Activated CD4-positive, alpha-beta T cell treated with anti-CD3 and anti-CD28 coated beads for 1 hour (primary cell): Measurements from ENCODE around the gene KEAP1.
"Not testable (repeated sequence)": the region's sequence is repeated elsewhere in the genome, so short reads cannot be mapped to it uniquely, and the experiment has no call there.

ENCODE experiments used
- DNase-seq: peaks from one replicate; pipeline ENCODE4 v3.0.0-alpha.2; 2020

Gene KEAP1

DNA sequence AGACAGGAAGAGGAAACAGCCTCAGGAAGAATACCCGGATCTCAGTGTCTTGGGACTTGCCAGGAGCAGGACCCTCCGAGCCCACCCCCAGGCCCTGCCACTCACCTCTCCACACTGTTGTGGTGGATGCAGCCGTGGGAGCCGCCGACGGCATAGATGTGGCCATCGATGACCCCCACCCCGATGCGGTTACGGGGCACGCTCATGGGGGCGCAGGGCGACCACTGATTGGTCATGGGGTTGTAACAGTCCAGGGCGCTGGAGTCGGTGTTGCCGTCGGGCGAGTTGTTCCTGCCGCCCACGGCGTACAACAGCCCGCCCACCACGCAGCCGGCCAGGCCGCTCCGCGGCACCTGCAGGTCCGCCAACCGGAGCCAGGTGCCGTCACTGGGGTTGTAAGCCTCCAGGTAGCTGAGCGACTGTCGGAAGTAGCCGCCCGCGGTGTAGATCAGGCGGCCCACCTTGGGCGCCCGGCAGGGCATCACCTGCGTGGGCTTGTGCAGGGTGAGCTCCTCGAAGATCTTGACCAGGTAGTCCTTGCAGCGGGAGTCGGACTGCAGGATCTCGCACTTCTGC is 11.6 kb downstream of the KEAP1 start:
- no peak for DNase-seq

DNA sequence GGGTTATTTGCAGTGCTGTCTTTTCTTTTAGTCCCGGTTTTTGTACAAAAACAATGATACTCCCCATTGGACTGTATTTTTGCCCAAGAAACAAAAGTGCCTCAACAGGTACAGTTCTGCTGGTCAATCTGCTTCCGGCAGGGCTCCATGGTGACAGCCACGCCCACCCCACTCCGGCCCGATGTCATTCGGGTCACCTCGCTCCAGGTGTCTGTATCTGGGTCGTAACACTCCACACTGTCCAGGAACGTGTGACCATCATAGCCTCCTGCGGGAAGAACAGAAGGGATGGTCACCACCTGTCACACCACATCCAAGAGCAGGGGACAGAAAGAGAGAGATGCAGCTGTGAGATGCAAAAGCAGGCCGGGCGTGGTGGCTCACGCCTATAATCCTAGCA is 16.6 kb downstream of the KEAP1 start:
- no peak for DNase-seq

DNA sequence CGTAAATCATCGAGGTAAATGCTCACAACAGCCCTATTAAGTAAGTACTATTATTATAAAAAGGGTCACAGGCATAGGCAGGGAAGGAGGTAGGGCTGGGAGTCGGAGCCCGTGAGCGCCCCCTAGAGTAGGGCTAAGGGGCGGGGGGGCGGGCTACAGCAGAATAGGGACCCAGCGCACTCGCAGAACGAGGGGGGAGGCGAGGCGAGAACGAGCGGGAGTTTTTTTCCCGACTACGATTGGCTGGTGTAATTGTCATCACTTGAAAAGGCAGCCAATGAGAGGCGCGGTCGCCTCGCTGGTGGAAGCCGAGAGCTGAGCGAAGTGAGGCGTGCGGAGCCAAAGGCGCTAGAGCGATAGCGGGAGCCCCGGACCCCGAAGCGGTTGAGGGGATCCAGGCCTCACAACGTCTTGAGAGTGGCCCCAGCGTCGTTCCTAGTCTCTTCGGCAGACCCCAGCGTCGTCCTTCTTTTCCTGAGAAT is 24.2 kb downstream of the KEAP1 start:
- DNase-seq = peak; percentile 83

DNA sequence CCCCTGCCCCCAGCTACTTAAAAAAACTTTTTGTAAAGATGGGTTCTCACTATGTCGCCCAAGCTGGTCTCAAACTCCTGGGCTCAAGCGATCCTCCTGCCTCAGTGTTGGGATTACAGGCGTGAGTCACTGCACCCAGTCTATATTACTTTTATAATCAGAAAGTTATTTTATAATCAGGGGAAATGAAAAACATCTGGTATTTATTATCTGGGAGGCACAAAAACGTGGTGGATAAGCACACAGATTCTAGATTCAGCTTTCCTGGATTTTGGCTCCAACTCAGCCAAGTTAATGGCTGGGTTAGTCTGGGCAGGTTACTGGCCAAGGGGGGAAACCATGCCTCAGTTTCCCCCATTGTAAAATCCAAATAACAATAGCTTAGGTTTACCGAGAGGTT is 24.7 kb downstream of the KEAP1 start:
- DNase-seq = no peak

DNA sequence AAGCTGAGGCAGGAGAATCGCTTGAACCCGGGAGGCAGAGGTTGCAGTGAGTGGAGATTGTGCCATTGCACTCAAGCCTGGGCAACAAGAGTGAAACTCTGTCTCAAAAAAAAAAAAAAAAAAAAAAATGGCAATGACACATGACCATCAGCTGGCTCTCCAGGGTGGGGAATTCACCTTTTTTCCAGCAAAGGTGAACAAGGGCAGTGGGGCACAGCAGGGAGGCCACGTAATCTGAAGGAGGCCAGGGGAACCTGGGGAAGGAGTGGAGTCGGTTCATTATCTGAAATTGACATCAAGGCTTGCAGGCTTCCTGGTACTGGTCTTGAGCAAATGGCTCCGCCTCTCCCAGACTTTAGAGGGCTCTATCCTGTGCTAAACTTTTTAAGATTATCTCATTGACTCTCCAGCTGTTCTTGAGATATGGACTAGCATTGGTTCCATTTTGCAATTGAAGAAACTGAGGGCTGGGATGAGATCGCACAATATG is 28.1 kb downstream of the KEAP1 start:
- no peak for DNase-seq

DNA sequence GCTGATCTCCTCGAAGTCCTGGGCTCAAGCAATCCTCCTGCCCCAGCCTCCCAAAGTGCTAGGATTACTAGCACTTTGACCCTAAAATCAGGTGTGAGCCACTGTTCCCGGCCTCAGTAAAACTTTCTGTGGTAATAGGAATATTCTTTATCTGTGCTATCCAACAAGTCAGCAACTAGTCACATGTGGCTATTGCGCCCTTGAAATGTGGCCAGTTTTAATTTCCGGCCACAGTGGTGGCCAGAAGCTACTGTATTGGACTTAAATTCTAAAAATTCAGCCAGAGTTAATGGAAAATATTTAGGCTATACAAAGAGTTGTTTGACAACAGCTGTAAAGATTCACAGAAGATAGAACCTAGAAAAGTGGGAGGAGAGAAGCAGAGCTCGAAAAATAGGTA is 30.0 kb downstream of the KEAP1 start:
- no peak for DNase-seq

DNA sequence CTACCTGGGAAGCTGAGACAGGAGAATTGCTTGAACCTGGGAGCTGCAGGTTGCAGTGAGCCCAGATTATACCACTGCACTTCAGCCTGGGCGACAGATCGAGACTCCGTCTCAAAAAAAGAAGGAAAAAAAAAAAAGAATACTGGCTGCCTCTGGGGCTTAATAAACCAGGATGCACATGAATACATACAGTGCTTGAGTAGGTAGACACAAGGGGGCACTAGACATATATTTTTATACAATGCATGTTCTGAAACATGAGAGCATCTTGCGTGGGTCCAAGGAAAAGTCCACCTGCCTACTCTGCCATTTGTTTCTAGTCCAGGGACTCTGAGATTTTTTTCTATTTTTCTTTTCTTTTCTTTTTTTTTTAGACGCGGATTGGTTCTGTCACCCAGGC is 31.2 kb downstream of the KEAP1 start:
- DNase-seq = no peak

DNA sequence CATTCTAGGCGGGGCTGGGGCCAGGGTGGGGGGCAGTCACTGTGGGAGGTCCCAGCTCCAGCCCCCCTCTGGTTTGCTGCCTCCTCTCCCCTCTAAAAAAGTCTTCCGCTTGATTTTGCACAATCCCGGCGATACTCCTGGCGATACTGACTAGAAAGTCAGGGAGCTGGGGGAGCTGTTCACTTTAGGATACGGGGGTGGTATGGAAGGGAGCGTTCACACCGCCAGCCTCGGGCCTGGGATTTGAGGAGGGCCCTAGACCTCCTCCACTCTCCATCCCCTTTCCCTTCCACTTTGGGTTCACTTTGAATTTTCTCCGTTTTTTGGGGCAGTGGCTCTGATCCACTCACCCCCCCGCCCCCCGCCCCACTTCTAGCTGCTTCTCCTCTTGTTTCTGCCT is 35.0 kb downstream of the KEAP1 start:
- DNase-seq = no peak

DNA sequence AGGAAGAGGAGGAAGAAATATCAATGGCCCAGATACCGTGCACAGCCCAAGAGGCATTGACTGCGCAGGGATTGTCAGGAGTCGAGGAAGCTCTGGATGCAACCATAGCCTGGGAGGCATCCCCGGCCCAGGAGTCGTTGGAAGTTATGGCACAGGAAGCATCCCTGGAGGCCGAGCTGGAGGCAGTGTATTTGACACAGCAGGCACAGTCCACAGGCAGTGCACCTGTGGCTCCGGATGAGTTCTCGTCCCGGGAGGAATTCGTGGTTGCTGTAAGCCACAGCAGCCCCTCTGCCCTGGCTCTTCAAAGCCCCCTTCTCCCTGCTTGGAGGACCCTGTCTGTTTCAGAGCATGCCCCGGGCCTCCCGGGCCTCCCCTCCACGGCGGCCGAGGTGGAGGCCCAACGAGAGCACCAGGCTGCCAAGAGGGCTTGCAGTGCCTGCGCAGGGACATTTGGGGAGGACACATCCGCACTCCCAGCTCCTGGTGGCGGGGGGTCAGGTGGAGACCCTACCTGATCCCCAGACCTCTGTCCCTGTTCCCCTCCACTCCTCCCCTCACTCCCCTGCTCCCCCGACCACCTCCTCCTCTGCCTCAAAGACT is 36.0 kb downstream of the KEAP1 start:
- DNase-seq = no peak

DNA sequence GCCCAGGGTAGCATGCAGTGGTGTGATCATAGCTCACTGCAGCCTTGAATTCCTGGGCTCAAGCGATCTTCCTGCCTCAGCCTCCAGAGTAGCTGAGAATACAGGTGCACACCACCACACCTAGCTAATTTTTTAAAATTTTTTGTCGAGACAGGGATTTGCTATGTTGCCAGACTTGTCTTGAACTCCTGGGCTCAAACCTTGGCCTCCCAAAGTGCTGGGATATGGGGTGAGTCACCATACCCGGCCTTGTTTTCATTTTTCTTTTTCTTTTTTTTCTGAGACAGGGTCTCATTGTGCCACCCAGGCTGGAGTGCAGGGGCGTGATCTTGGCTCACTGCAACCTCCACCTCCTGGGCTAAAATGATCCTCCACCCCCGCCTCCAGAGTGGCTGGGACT is 38.7 kb downstream of the KEAP1 start:
- no peak for DNase-seq

DNA sequence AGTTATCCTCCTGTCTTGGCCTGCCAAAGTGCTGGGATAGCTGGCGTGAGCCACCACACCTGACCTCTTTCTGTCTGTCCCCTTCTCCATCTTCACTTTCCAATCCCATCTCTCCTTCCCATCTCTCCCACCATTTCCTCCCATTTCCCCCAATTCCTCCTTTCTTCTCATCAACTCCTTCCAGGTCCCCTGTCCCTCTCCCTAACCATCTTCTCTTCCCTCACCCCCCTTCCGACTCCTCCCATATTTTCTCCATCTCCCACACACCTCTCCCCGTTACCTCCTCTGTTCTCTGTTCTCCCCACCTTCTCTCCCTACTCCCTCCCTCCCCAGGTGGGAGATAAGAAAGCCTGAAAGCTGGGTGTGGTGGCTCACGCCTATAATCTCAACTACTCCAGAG is 40.6 kb downstream of the KEAP1 start:
- DNase-seq = no peak

DNA sequence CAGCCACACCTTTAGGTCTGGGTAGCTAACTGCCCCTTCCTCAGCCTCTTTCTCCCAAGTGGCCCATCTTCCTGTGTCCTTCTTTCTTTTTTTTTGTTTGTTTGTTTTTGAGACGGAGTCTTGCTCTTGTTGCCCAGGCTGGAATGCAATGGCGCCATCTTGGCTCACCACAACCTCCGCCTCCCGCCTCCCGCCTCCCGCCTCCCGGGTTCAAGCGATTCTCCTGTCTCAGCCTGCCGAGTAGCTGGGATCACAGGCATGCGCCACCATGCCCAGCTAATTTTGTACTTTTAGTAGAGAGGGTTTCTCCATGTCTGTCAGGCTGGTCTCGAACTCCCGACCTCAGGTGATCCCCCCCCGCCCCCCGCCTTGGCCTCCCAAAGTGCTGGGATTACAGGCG is 41.1 kb downstream of the KEAP1 start:
- DNase-seq = not testable (repeated sequence)

DNA sequence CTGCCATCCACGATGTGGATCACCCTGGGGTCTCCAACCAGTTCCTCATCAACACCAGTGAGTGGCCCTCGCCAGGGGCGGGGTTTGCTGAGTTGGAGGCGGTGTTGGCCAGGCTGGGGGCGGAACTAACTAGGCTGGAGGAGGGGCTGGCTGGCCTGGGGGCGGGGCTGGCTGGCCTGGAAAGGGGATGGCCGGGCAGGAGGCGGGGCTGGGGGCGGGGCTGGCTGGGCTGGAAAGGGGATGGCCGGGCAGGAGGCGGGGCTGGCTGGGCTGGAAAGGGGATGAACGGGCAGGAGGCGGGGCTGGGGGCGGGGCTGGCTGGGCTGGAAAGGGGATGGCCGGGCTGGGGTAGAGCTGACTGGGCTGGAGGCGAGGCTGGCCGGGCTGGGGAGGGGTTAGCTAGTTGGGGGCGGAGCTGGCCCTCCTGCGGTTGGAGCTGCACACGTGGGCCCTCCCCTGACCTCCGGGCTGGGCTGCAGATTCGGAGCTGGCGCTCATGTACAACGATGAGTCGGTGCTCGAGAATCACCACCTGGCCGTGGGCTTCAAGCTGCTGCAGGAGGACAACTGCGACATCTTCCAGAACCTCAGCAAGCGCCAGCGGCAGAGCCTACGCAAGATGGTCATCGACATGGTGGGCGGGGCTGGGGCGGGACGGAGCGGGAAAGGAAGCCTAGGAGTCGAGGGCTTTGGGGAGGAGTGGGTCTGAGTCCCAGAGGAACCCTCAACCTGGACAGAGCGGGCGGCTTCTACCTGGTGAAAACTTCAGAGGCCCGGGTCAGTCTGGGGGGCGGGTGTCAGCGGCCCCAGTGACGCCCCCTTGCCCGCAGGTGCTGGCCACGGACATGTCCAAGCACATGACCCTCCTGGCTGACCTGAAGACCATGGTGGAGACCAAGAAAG is 41.9 kb downstream of the KEAP1 start:
- DNase-seq = peak; percentile 75

DNA sequence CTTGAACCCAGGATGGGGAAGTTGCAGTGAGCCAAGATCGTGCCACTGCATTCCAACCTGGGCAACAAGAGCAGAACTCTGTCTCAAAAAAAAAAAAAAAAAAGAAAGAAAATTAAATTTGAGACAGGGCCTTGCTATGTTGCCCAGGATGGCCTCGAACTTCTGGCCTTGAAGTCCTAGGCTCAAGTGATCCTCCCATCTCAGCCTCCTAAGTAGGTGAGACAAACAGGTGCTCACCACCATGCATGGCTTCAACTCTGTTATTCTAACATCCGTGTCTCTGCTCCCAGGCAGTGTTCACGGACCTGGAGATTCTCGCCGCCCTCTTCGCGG is 42.5 kb downstream of the KEAP1 start:
- no peak for DNase-seq

DNA sequence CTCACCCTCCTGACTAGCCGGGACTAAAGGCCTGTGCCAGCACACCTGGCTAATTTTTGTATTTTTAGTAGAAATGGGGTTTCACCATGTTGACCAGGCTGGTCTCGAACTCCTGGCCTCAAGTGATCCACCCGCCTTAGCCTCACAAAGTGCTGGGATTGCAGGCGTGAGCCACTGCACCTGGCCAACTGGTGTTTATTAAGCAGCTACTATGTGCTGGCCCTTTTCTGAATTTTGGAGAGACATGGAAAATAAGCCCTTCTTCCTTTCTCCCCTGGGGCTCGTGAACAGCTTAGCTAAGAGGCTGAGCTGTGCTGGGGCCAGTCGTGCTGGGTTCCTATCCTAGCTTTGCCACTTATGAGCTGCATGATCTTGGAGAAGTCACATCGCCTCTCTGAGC is 44.4 kb downstream of the KEAP1 start:
- not testable (repeated sequence) for DNase-seq

DNA sequence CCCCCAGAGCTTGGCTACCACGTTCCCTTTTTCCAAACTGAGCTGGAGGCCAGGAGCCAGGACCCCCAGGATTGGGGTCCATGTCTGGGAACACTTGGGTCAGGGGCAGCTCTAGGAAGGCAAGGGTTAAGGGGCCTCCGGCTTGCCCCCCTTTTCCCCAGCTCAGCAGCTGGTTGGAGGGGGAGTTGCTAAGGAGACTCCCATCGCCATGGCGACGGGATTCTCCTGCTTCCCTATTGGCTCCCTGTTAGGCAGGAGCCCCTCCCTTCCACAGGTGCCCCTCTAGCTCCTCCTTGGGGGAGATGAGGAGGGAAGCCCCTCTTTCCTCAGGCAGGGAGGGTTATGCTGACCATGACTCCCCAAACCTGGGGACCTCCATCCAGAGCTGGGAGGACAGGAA is 48.9 kb downstream of the KEAP1 start:
- DNase-seq = no peak

DNA sequence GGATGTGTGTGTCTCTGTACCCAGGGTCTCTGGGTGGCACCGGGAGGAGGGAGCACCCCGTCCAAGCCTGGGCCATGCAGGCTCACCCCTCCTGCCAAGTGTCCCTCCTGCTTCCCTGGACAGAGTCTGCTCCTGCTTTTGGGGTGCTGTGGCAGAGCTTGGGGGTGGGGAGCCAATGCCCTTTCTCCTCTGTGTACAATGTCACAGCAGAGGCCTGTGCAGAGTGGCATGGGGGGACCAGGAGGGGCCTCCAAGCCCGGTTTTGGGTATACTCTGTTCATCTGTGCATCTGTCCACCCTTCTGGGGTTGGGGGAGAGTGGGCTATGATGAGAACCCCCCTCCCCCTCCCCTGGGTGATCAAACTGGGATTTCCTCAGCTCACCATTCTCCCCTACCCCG is 49.3 kb downstream of the KEAP1 start:
- DNase-seq = no peak

DNA sequence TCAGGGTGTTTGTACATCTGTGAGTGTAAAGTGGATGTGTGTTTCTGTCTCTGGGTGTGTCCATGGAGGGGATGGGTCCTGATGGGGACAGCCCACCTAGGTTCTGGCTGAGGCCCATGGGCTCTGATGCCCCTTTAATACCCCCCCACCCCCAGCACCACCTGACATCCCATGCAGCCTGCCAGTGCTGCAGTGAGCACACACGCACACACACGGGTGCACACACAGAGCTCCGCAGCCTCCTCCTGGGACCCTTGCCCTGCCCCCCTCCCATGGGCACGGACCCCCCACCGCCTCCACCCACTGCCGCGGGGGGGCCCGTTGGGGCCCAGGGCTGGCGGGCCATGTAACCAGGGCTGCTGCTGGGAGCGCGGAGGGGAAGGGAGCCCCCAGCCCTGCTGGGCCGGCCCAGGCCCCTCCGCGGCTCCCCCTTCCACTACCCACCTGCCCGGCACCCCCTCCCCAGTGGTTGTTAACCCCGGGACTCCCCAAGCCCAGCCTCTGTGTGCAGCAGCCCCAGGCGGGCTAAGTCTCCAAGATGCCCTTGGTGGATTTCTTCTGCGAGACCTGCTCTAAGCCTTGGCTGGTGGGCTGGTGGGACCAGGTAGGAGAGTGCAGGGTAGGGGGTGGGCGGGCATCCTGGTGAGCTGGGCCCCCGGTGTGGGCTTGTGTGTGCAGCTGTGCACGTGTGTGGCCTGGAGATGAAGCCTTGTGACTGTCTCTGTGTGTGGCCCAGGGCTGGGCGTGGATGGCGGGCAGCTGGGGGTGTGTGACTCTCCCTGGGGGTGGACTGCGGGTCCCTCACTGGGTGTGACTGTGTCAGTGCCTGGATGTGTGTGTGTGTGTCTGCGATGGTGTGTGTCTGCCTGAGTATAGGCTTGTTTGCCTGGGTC is 50.2 kb downstream of the KEAP1 start:
- DNase-seq = no peak

DNA sequence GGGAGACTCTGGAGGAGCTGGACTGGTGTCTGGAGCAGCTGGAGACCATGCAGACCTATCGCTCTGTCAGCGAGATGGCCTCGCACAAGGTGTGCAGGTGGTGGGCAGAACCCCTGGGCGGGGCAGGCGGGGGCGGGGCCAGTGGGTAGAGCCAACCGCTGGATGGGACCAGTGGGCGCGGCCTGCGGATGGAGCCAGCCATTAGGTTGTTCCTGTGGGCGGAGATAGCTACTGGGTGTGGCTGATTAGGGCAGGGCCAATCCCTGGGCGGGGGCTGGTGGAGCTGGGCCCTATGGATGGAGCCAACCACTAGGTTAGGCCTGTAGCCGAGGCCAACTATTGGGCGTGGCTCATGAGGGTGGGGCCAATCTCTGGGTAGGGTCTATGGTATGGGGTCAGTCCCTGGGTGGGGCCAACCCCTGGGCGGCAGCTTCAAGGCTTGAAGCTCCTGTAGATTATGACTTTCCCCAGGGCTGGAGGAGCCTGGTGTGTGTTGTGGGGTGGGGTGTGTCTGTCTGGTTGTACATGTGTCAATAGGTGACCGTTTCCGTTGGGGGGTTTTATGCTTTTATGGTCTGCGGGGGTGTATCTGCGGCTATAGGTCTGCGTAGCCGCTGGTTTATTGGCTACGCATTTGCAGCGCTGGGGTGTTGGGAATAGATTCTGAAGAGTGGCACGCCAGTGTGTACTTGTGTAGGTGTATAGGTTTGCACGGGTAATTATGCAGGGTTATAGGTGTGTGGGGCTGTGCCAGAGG is 52.1 kb downstream of the KEAP1 start:
- DNase-seq = no peak

DNA sequence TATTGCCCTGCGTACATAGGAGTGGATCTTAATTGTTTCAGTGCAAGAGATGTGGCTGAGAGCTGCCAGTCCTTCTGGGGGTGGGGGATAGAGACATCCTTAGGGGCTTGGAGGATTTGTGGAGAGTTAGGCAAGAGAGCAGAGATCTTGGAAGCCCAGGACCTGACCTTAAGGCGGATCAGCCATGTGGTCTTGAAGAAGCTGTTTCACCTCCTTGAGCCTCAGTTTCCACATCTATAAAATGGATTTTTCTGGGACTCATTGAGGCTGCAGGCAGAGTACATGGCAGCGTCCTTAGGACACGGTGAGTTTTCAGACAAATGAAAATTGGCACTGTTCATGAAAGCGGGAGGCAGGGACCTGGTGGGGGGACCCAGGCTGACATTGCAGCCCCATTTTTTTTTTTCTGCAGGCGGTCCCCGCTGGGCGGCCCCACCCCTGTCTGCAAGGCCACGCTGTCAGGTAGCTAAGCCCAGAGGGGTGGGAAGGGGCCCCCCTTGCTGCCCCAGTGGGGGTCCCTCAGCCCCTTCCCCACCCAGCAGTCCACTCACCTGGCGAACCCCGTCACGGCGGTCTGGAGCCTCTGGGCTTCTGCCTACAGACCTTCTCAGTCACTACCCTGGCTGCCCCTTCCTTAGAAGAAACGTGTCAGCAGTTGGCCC is 52.8 kb downstream of the KEAP1 start:
- no peak for DNase-seq

DNA sequence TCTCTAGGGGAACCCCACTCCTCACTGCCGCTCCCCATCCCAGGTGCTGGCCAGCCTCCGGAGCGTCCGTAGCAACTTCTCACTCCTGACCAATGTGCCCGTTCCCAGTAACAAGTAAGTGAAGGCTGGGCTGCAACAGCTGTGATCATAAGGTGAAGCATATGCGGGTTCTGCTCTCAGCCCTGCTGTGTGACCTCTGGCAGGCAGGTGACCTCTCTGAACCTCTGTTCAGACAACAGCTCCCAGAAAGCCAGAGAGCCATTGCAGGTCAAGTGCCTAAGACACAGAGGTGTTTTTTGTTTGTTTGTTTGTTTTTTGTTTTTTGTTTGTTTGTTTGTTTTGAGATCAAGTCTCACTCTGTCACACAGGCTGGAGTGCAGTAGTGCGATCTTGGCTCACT is 54.1 kb downstream of the KEAP1 start:
- no peak for DNase-seq

DNA sequence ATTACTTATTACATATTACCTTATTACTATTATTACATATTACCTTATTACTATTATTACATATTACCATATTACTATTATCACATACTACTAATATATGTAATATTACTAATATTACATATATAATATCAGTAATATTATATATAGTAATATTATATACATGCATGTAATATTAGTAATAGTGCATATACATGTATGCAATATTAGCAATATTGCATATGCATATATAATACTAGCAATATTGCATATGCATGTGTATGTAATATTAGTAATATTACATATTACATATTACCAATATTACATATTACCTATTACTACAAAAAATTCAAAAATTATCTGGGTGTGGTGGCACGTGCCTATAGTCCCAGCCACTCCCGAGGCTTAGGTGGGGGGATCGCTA is 60.5 kb downstream of the KEAP1 start:
- DNase-seq = no peak
